Loucy (cell line): ENCODE results near the gene BTBD9.
"Not testable (repeated sequence)": the region's sequence is repeated elsewhere in the genome, so short reads cannot be mapped to it uniquely, and the experiment has no call there.

Experiments used
- H2AFZ ChIP-seq: fragments of 200-600 bp; sonication (generic); 2 replicates; pipeline ENCODE4 v1.6.0; 2016; ENCODE audit warnings: antibody characterized with exemption, mild to moderate bottlenecking, low read length, moderate library complexity
- H3F3A ChIP-seq: fragments of 200-600 bp; 2 replicates; pipeline ENCODE4 v1.6.0; 2016; ENCODE audit warnings: antibody characterized with exemption, low read depth, mild to moderate bottlenecking
- H3K27me3 ChIP-seq: fragments of 200-600 bp; sonication (generic); 2 replicates; pipeline ENCODE4 v1.6.1; 2014; ENCODE audit warnings: low read length, mild to moderate bottlenecking; ENCODE audit not compliant: insufficient read depth, poor library complexity, severe bottlenecking
- H3K36me3 ChIP-seq: fragments of 200-600 bp; sonication (generic); 2 replicates; pipeline ENCODE4 v1.6.1; 2016; ENCODE audit warnings: low read length; ENCODE audit not compliant: insufficient read depth
- H3K4me1 ChIP-seq: fragments of 200-600 bp; sonication (generic); 2 replicates; pipeline ENCODE4 v1.5.1; 2014; ENCODE audit warnings: low read length, mild to moderate bottlenecking; ENCODE audit not compliant: insufficient read depth, poor library complexity, severe bottlenecking
- H3K4me2 ChIP-seq: fragments of 200-600 bp; sonication (generic); 2 replicates; pipeline ENCODE4 v1.6.0; 2014; ENCODE audit warnings: antibody characterized with exemption, low read length, low read depth, mild to moderate bottlenecking; ENCODE audit not compliant: poor library complexity, severe bottlenecking
- H3K4me3 ChIP-seq: fragments of 200-600 bp; sonication (generic); 2 replicates; pipeline ENCODE4 v1.5.1; 2014; ENCODE audit warnings: low read length, mild to moderate bottlenecking, mixed read lengths; ENCODE audit not compliant: poor library complexity, severe bottlenecking
- H3K79me2 ChIP-seq: fragments of 200-600 bp; sonication (generic); 2 replicates; pipeline ENCODE4 v1.6.1; 2014; ENCODE audit warnings: low read length; ENCODE audit not compliant: insufficient read depth
- H3K9ac ChIP-seq: fragments of 200-600 bp; sonication (generic); 2 replicates; pipeline ENCODE4 v1.6.0; 2014; ENCODE audit warnings: mild to moderate bottlenecking, low read depth, low read length, moderate library complexity; ENCODE audit not compliant: poor library complexity, severe bottlenecking
- H3K9me2 ChIP-seq: fragments of 200-600 bp; sonication (generic); replicated peaks from 2 replicates; pipeline ENCODE4 v1.6.1; 2016; ENCODE audit warnings: low read depth, low read length, mixed read lengths
- H3K9me3 ChIP-seq: fragments of 200-600 bp; sonication (generic); 2 replicates; pipeline ENCODE4 v1.6.1; 2014; ENCODE audit warnings: mild to moderate bottlenecking, antibody characterized with exemption, low read length, low read depth; ENCODE audit not compliant: insufficient read depth
- H4K20me1 ChIP-seq: fragments of 200-600 bp; sonication (generic); 2 replicates; pipeline ENCODE4 v1.6.0; 2014; ENCODE audit warnings: antibody characterized with exemption, low read length, mild to moderate bottlenecking; ENCODE audit not compliant: insufficient read depth, poor library complexity, severe bottlenecking
- CTCF ChIP-seq: fragments of 200-600 bp; sonication (generic); conservative IDR thresholded peaks from 2 replicates; pipeline ENCODE4 v1.5.1; 2014; ENCODE audit warnings: mild to moderate bottlenecking, antibody characterized with exemption, low read length
- EZH2phosphoT487 ChIP-seq: fragments of 200-600 bp; IDR thresholded peaks from 2 replicates; pipeline ENCODE4 v1.6.1; 2018; ENCODE audit warnings: antibody characterized with exemption, mild to moderate bottlenecking, moderate library complexity, borderline replicate concordance

BTBD9 gene

GRCh38 chr6:38427492-38428210, 212.1 kb downstream of the BTBD9 start:
- no peaks in the 10 kb centered on the region for H3K9me3 ChIP-seq
- no peak overlapping the region for H3K9ac ChIP-seq
- H3K27me3 ChIP-seq, result no peaks in the 10 kb centered on the region
- no peaks in the 10 kb centered on the region for H3K9me2 ChIP-seq
- H3K36me3 ChIP-seq, result no peaks in the 10 kb centered on the region
- H3K4me2 ChIP-seq, result no peak overlapping the region
- no peaks in the 10 kb centered on the region for H3F3A ChIP-seq
- H4K20me1 ChIP-seq, result no peaks in the 10 kb centered on the region
- no peak overlapping the region for H3K4me3 ChIP-seq
- H2AFZ ChIP-seq, result no peak overlapping the region
- no peak for TF ChIP-seq EZH2phosphoT487
- no peak for TF ChIP-seq CTCF
- H3K4me1 ChIP-seq, result no peaks in the 10 kb centered on the region
- no peaks in the 10 kb centered on the region for H3K79me2 ChIP-seq

- not testable (repeated sequence) for H3K9ac ChIP-seq, H2AFZ ChIP-seq, H3K4me3 ChIP-seq, H3K79me2 ChIP-seq, H3F3A ChIP-seq, H3K9me2 ChIP-seq, H3K36me3 ChIP-seq, H3K4me1 ChIP-seq, H4K20me1 ChIP-seq, H3K9me3 ChIP-seq, H3K4me2 ChIP-seq, H3K27me3 ChIP-seq
Observed at GRCh38 chr6:38425788-38426488, 213.8 kb downstream of the BTBD9 start.

GRCh38 chr6:38423746-38424145, 216.0 kb downstream of the BTBD9 start:
- no peak overlapping the region for H3K4me2 ChIP-seq
- H3K9me3 ChIP-seq, result no peaks in the 10 kb centered on the region
- no peak for TF ChIP-seq EZH2phosphoT487
- no peak for TF ChIP-seq CTCF
- H3K4me1 ChIP-seq, result no peaks in the 10 kb centered on the region
- H3K4me3 ChIP-seq, result no peak overlapping the region
- no peaks in the 10 kb centered on the region for H3K36me3 ChIP-seq
- no peaks in the 10 kb centered on the region for H3K79me2 ChIP-seq
- no peak overlapping the region for H2AFZ ChIP-seq
- no peaks in the 10 kb centered on the region for H3K27me3 ChIP-seq
- no peaks in the 10 kb centered on the region for H3K9me2 ChIP-seq
- H4K20me1 ChIP-seq, result no peaks in the 10 kb centered on the region
- no peaks in the 10 kb centered on the region for H3F3A ChIP-seq
- no peak overlapping the region for H3K9ac ChIP-seq

- Histone ChIP-seq H3K4me3 (no peak overlapping the region), H3K4me1 (no peaks in the 10 kb centered on the region), H4K20me1 (no peaks in the 10 kb centered on the region), H3K36me3 (no peaks in the 10 kb centered on the region), H3K9me3 (no peaks in the 10 kb centered on the region), H3K4me2 (no peak overlapping the region), H2AFZ (no peak overlapping the region), H3F3A (no peaks in the 10 kb centered on the region), H3K79me2 (no peaks in the 10 kb centered on the region), H3K9ac (no peak overlapping the region), H3K27me3 (no peaks in the 10 kb centered on the region), H3K9me2 (no peaks in the 10 kb centered on the region)
- no peak for TF ChIP-seq CTCF
- no peak for TF ChIP-seq EZH2phosphoT487
Observed at GRCh38 chr6:38420207-38420606, 219.5 kb downstream of the BTBD9 start.
